Endothelial cell of umbilical vein (primary cell): ENCODE results near the gene CALN1. TPM values are rescaled to one million over a fixed set of nuclear protein-coding genes. Genes with fewer than 3 reads are reported as not detected.

Source experiments
- BruUV-seq: library from RNA; stranded (reverse); fragments of 400-500 nt; replicated peaks from 2 replicates; lab custom pipeline; 2021; lab: Mats Ljungman, UMichigan
- CTCF ChIA-PET: fragments of 300-600, 350-600 bp; sonication (Branson Sonifier 250); formaldehyde crosslinking; loops from one replicate; lab custom pipeline; 2021; ENCODE audit warnings: antibody characterized with exemption, inconsistent platforms; lab: Charles Lee
- POLR2A ChIA-PET: fragments of 300-600, 350-600 bp; sonication (Branson Sonifier 250); formaldehyde crosslinking; loops from one replicate; lab custom pipeline; 2021; ENCODE audit warnings: antibody characterized with exemption, inconsistent platforms; lab: Charles Lee
- DNase-seq: peaks from one replicate; pipeline ENCODE4 v3.0.0-alpha.2; 2011; ENCODE audit warnings: low read depth, low spot score
- FAIRE-seq: peaks from 2 replicates; lab custom pipeline; 2011; peaks lifted over from hg19 to GRCh38; lab: Jason Lieb, UNC
- H2AFZ ChIP-seq: 2 replicates; pipeline ENCODE4 v1.6.0; 2012; ENCODE audit warnings: low read depth, low read length, control low read depth, inconsistent platforms
- H3K27ac ChIP-seq: 2 replicates; pipeline ENCODE4 v1.5.1; 2011; ENCODE audit warnings: low read depth, mild to moderate bottlenecking, control low read depth, low read length, moderate library complexity; ENCODE audit not compliant: insufficient read depth
- H3K27me3 ChIP-seq, 2 experiments: 2 replicates each; pipeline versions ENCODE4 v1.6.0 to v1.6.1; 2011; ENCODE audit warnings: low read length in 2 of 2, mixed read lengths in 1 of 2; ENCODE audit not compliant: control insufficient read depth in 2 of 2, insufficient read depth in 2 of 2
- H3K36me3 ChIP-seq, 2 experiments: 2 replicates in 1 of 2; 3 replicates in 1 of 2; pipeline ENCODE4 v1.5.1; 2011; ENCODE audit warnings: low read length in 2 of 2, mild to moderate bottlenecking in 1 of 2, moderate library complexity in 1 of 2; ENCODE audit not compliant: control insufficient read depth in 2 of 2, insufficient read depth in 2 of 2; ENCODE audit errors: extremely low read depth in 1 of 2
- H3K4me1 ChIP-seq: 3 replicates; pipeline ENCODE4 v1.5.1; 2011; ENCODE audit warnings: mild to moderate bottlenecking, low read length; ENCODE audit not compliant: control insufficient read depth, insufficient read depth; ENCODE audit errors: extremely low read depth
- H3K4me2 ChIP-seq: 2 replicates; pipeline ENCODE4 v1.6.1; 2011; ENCODE audit warnings: low read length, control low read depth, mixed read lengths; ENCODE audit not compliant: insufficient read depth
- H3K4me3 ChIP-seq, 3 experiments: fragments of 200-600 bp in 1 of 3; sonication (generic), shearing (Covaris generic) in 1 of 3; replicated peaks in 1 of 3; 2 replicates each; pipeline ENCODE4 v1.5.1; 2011 to 2016; ENCODE audit warnings: control low read depth in 3 of 3, low read length in 3 of 3, mild to moderate bottlenecking in 2 of 3, inconsistent platforms in 1 of 3, low read depth in 1 of 3, moderate library complexity in 1 of 3; ENCODE audit not compliant: insufficient read depth in 1 of 3
- H3K79me2 ChIP-seq: 2 replicates; pipeline ENCODE4 v1.6.0; 2012; ENCODE audit warnings: low read length, inconsistent platforms; ENCODE audit not compliant: control insufficient read depth, insufficient read depth
- H3K9ac ChIP-seq: replicated peaks from 2 replicates; pipeline ENCODE3; 2011; ENCODE audit warnings: low read length, control low read depth; ENCODE audit not compliant: insufficient read depth; ENCODE audit errors: extremely low read depth
- H3K9me1 ChIP-seq: replicated peaks from 3 replicates; pipeline ENCODE4 v1.6.0; 2011; ENCODE audit warnings: mild to moderate bottlenecking, low read length; ENCODE audit not compliant: control insufficient read depth, insufficient read depth; ENCODE audit errors: extremely low read depth
- H3K9me3 ChIP-seq: replicated peaks from 2 replicates; pipeline ENCODE4 v1.5.1; 2012; ENCODE audit warnings: low read length, inconsistent platforms; ENCODE audit not compliant: control insufficient read depth, insufficient read depth
- H4K20me1 ChIP-seq: replicated peaks from 2 replicates; pipeline ENCODE3; 2011; ENCODE audit warnings: mild to moderate bottlenecking, low read length; ENCODE audit not compliant: control insufficient read depth, insufficient read depth; ENCODE audit errors: extremely low read depth
- CTCF ChIP-seq, 2 donors: IDR thresholded peaks; 1 replicate in 1 of 2; 2 replicates in 1 of 2; pipeline ENCODE4 v1.5.1; 2011; ENCODE audit warnings: low read length in 2 of 2, mild to moderate bottlenecking in 2 of 2, moderate library complexity in 2 of 2, control low read depth in 1 of 2, inconsistent platforms in 1 of 2, low read depth in 1 of 2; ENCODE audit not compliant: insufficient read depth in 1 of 2; ENCODE audit errors: extremely low read depth in 1 of 2
- FOS ChIP-seq: IDR thresholded peaks from 2 replicates; pipeline ENCODE4 v1.6.1; 2011; ENCODE audit warnings: mild to moderate bottlenecking, low read length, moderate library complexity, borderline replicate concordance; ENCODE audit not compliant: insufficient read depth
- JUN ChIP-seq: IDR thresholded peaks from 2 replicates; pipeline ENCODE4 v1.6.1; 2011; ENCODE audit warnings: borderline replicate concordance, low read depth; ENCODE audit not compliant: insufficient read length, insufficient read depth
- POLR2A ChIP-seq: IDR thresholded peaks from 2 replicates; pipeline ENCODE4 v1.6.1; 2012; ENCODE audit warnings: low read depth, mild to moderate bottlenecking, control low read depth, low read length
- POLR2AphosphoS5 ChIP-seq: IDR thresholded peaks from 2 replicates; pipeline ENCODE4 v1.6.1; 2012; ENCODE audit warnings: low read depth, mild to moderate bottlenecking, control low read depth, low read length, moderate library complexity; ENCODE audit not compliant: insufficient read depth
- dilution Hi-C: fragments of 300-500 bp; cut with MboI; formaldehyde crosslinking; loops from one replicate; pipeline ENCODE4 v1.15.0; 2019; ENCODE audit warnings: low sequenced_read_pairs; ENCODE audit not compliant: extremely low pct_ligation_motif_present
- intact Hi-C: fragments of 100-400 bp; cut with micrococcal nuclease; formaldehyde crosslinking; loops from one replicate; pipeline ENCODE4 v1.10.0; 2022
- polyA plus RNA-seq, 4 experiments: library from polyadenylated mRNA; depleted of rRNA in 3 of 4; stranded (reverse) in 3 of 4; unstranded in 1 of 4; fragments of >200 nt; gene quantifications; 2 replicates each; pipeline versions ENCODE4 v1.2.1 to v1.2.3, GENCODE V29; 2011 to 2012; ENCODE audit warnings: missing spikeins in 1 of 4
- total RNA-seq: library from RNA; stranded (reverse); gene quantifications from 2 replicates; pipeline ENCODE4 v1.2.3, GENCODE V29; 2021
- TF ChIP-seq, protein P1 (sequence below): IDR thresholded peaks from 2 replicates; pipeline ENCODE4 v1.6.1; 2011; ENCODE audit not compliant: insufficient read depth, insufficient read length

CALN1 gene
- total and polyA plus RNA-seq, 2 donors (not counting 3 experiments of a cell fraction or from before 2014, with no cell fraction given): not detected

DNA sequence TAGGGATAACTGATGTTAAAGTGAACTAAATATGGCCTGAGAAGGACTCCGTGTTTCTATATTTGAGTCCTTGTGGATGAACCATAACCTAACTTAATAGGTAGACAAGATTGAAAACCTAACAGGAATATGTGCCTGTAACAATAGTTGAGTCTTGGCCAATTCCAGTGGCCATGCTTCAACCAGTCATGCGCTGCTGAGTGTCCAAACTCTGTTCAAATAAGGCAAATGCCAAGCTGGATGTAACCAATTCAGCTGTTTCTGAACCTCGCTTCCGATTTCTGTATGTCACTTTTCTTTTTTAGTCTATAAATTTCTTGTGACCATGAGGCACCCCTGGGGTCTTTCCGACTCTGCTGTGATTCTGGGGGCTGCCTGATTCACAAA is 672.0 kb downstream of the CALN1 start:
- no peak overlapping the region for H2AFZ ChIP-seq
- H3K9me1 ChIP-seq: no peaks in the 10 kb centered on the region
- H3K4me3 ChIP-seq: no peak overlapping the region
- no peak for FAIRE-seq
- TF ChIP-seq FOS (no peak), JUN (no peak), CTCF (IDR thresholded peaks at IDR 0.05; ENCODE audit: extremely low read depth in 1 of 2, insufficient read depth in 1 of 2, low read depth in 1 of 2, low read length in 2 of 2) (no peak), POLR2A (no peak), POLR2AphosphoS5 (no peak)
- TF ChIP-seq, protein P1, sequence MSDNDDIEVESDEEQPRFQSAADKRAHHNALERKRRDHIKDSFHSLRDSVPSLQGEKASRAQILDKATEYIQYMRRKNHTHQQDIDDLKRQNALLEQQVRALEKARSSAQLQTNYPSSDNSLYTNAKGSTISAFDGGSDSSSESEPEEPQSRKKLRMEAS: no peak
- no peak for DNase-seq
- H3K27ac ChIP-seq: no peak overlapping the region
- dilution Hi-C loops: no loop called here
- POLR2A ChIA-PET: no interaction called here
- no TSS peak for BruUV-seq
- CTCF ChIA-PET: no interaction called here
- H3K36me3 ChIP-seq: no peaks in the 10 kb centered on the region
- no peaks in the 10 kb centered on the region for H3K27me3 ChIP-seq
- H3K79me2 ChIP-seq: no peaks in the 10 kb centered on the region
- no peaks in the 10 kb centered on the region for H3K9me3 ChIP-seq
- no peaks in the 10 kb centered on the region for H4K20me1 ChIP-seq
- intact Hi-C loops: no loop called here
- H3K9ac ChIP-seq: no peak overlapping the region
- no peak overlapping the region for H3K4me2 ChIP-seq
- no peaks in the 10 kb centered on the region for H3K4me1 ChIP-seq
